GM13976 (cell line): ENCODE data around the gene LCN12.

Source experiments
- DNase-seq: peaks from one replicate; pipeline ENCODE4 v3.0.0; 2012; ENCODE audit warnings: low spot score
- CTCF ChIP-seq: IDR thresholded peaks from 2 replicates; pipeline ENCODE4 v1.5.1; 2012; ENCODE audit warnings: borderline replicate concordance, mild to moderate bottlenecking; ENCODE audit not compliant: insufficient read depth; ENCODE audit errors: extremely low read depth, missing control alignments, control extremely low read depth
- in situ Hi-C: fragments of 300-500 bp; cut with MboI; formaldehyde crosslinking; loops from one replicate; pipeline ENCODE4 v1.12.0; 2022; ENCODE audit warnings: low sequenced_read_pairs, mixed read lengths, inconsistent platforms; ENCODE audit not compliant: unreplicated experiment

The LCN12 gene

GRCh38 chr9:136941231-136942111 is 10.6 kb upstream of the LCN12 start:
- no peak for TF ChIP-seq CTCF
- in situ Hi-C loops: no loop called here
- no peak for DNase-seq

GRCh38 chr9:136942112-136942880 is 9.8 kb upstream of the LCN12 start:
- DNase-seq: no peak
- in situ Hi-C loops: no loop called here
- TF ChIP-seq CTCF: no peak

GRCh38 chr9:136942881-136943230 is 9.2 kb upstream of the LCN12 start:
- in situ Hi-C loops: no loop called here
- TF ChIP-seq CTCF: no peak
- DNase-seq: no peak

GRCh38 chr9:136943291-136944211 is 8.5 kb upstream of the LCN12 start:
- peak; percentile 78 for DNase-seq
- in situ Hi-C loops: no loop called here
- peak; percentile 13 for TF ChIP-seq CTCF

GRCh38 chr9:136944212-136944518 is 7.9 kb upstream of the LCN12 start:
- in situ Hi-C loops: no loop called here
- peak; percentile 36 for TF ChIP-seq CTCF
- peak; percentile 88 for DNase-seq
